Heart left ventricle (tissue), 13 donors: ENCODE data around the gene TMEM184B.

Source experiments
- POLR2A ChIP-seq, 2 donors: fragments of 450-650 bp; IDR thresholded peaks; one replicate each; pipeline ENCODE4 v1.6.1; 2017; ENCODE audit warnings: antibody characterized with exemption in 2 of 2, mild to moderate bottlenecking in 2 of 2, moderate library complexity in 2 of 2
- TF ChIP-seq, protein P1 (sequence below), 12 donors: fragments of 200-600 bp; sonication (generic) in 4 of 12; IDR thresholded peaks; one replicate each; pipeline versions ENCODE4 v1.5.0 to v1.8.0; 2018 to 2022; ENCODE audit warnings: antibody characterized with exemption in 12 of 12, mild to moderate bottlenecking in 5 of 12
- donor health status: ischemic (EF 13 %, LVEDD 7.1; RV severe dilation, severe dysfunction).
- donor health status: DM: no; HTN: yes; CAD: no.
- donor health status: DM: no; HTN: no; CAD: no.
- donor health status: ischemic (EF 25% LVEDD 6.9; RV normal size, moderate dysfunction).
- donor health status: ischemic (EF 25% LVEDD 5.7; RV mildly dilated, moderate dysfunction).
- donor health status: ischemic (EF 35%, LVEDD 5.7; RV mildly dilated, moderate dysfunction).
- donor health status: nonischemic (EF 11% LVEDD 7.7; RV severe dilation, severe dysfunction).
- donor health status: DM: yes; HTN: yes; CAD: no.
- donor health status: PGD.
- donor health status: ischemic (EF 29% LVEDD 5.4; RV normal size, mild dysfunction).
- donor health status: nonischemic (EF 23%, LVEDD 6.1; RV moderate dilation, normal function).

DNA sequence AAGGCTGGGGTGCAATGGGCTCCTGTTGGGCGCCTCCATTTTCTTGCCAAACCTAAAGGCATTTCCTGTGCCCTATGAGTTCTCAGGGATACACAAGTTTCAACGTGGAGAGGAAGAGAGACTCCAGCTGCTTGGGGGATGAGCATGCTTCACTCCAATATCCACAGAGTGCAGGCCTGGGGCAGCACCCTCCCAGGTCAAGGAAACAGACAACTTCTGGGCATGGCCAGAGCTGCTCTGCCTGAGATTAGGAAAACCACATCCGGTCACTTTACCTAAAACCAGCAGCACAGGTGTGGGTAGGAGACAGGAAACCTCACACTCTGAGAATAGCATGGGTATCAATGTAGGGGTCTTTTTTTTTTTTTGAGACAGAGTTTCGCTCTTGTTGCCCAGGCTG is 28.7 kb downstream of the TMEM184B start:
- no peak for TF ChIP-seq POLR2A (IDR thresholded peaks at IDR 0.05)
- TF ChIP-seq, protein P1, sequence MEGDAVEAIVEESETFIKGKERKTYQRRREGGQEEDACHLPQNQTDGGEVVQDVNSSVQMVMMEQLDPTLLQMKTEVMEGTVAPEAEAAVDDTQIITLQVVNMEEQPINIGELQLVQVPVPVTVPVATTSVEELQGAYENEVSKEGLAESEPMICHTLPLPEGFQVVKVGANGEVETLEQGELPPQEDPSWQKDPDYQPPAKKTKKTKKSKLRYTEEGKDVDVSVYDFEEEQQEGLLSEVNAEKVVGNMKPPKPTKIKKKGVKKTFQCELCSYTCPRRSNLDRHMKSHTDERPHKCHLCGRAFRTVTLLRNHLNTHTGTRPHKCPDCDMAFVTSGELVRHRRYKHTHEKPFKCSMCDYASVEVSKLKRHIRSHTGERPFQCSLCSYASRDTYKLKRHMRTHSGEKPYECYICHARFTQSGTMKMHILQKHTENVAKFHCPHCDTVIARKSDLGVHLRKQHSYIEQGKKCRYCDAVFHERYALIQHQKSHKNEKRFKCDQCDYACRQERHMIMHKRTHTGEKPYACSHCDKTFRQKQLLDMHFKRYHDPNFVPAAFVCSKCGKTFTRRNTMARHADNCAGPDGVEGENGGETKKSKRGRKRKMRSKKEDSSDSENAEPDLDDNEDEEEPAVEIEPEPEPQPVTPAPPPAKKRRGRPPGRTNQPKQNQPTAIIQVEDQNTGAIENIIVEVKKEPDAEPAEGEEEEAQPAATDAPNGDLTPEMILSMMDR (IDR thresholded peaks at IDR 0.05), result no peak
